Endothelial cell of umbilical vein (primary cell): ENCODE measurements around the gene USP35. TPM values are rescaled to one million over a fixed set of nuclear protein-coding genes. Genes with fewer than 3 reads are reported as not detected.

ENCODE experiments used
- BruUV-seq: library from RNA; stranded (reverse); fragments of 400-500 nt; replicated peaks from 2 replicates; lab custom pipeline; 2021; lab: Mats Ljungman, UMichigan
- CTCF ChIA-PET: fragments of 300-600, 350-600 bp; sonication (Branson Sonifier 250); formaldehyde crosslinking; loops from one replicate; lab custom pipeline; 2021; ENCODE audit warnings: antibody characterized with exemption, inconsistent platforms; lab: Charles Lee
- POLR2A ChIA-PET: fragments of 300-600, 350-600 bp; sonication (Branson Sonifier 250); formaldehyde crosslinking; loops from one replicate; lab custom pipeline; 2021; ENCODE audit warnings: antibody characterized with exemption, inconsistent platforms; lab: Charles Lee
- DNase-seq: peaks from one replicate; pipeline ENCODE4 v3.0.0-alpha.2; 2011; ENCODE audit warnings: low read depth, low spot score
- FAIRE-seq: peaks from 2 replicates; lab custom pipeline; 2011; peaks lifted over from hg19 to GRCh38; lab: Jason Lieb, UNC
- H2AFZ ChIP-seq: 2 replicates; pipeline ENCODE4 v1.6.0; 2012; ENCODE audit warnings: low read depth, low read length, control low read depth, inconsistent platforms
- H3K27ac ChIP-seq: 2 replicates; pipeline ENCODE4 v1.5.1; 2011; ENCODE audit warnings: low read depth, mild to moderate bottlenecking, control low read depth, low read length, moderate library complexity; ENCODE audit not compliant: insufficient read depth
- H3K27me3 ChIP-seq, 2 experiments: 2 replicates each; pipeline versions ENCODE4 v1.6.0 to v1.6.1; 2011; ENCODE audit warnings: low read length in 2 of 2, mixed read lengths in 1 of 2; ENCODE audit not compliant: control insufficient read depth in 2 of 2, insufficient read depth in 2 of 2
- H3K36me3 ChIP-seq, 2 experiments: 2 replicates in 1 of 2; 3 replicates in 1 of 2; pipeline ENCODE4 v1.5.1; 2011; ENCODE audit warnings: low read length in 2 of 2, mild to moderate bottlenecking in 1 of 2, moderate library complexity in 1 of 2; ENCODE audit not compliant: control insufficient read depth in 2 of 2, insufficient read depth in 2 of 2; ENCODE audit errors: extremely low read depth in 1 of 2
- H3K4me1 ChIP-seq: 3 replicates; pipeline ENCODE4 v1.5.1; 2011; ENCODE audit warnings: mild to moderate bottlenecking, low read length; ENCODE audit not compliant: control insufficient read depth, insufficient read depth; ENCODE audit errors: extremely low read depth
- H3K4me2 ChIP-seq: 2 replicates; pipeline ENCODE4 v1.6.1; 2011; ENCODE audit warnings: low read length, control low read depth, mixed read lengths; ENCODE audit not compliant: insufficient read depth
- H3K4me3 ChIP-seq, 3 experiments: fragments of 200-600 bp in 1 of 3; sonication (generic), shearing (Covaris generic) in 1 of 3; replicated peaks in 1 of 3; 2 replicates each; pipeline ENCODE4 v1.5.1; 2011 to 2016; ENCODE audit warnings: control low read depth in 3 of 3, low read length in 3 of 3, mild to moderate bottlenecking in 2 of 3, inconsistent platforms in 1 of 3, low read depth in 1 of 3, moderate library complexity in 1 of 3; ENCODE audit not compliant: insufficient read depth in 1 of 3
- H3K79me2 ChIP-seq: 2 replicates; pipeline ENCODE4 v1.6.0; 2012; ENCODE audit warnings: low read length, inconsistent platforms; ENCODE audit not compliant: control insufficient read depth, insufficient read depth
- H3K9ac ChIP-seq: replicated peaks from 2 replicates; pipeline ENCODE3; 2011; ENCODE audit warnings: low read length, control low read depth; ENCODE audit not compliant: insufficient read depth; ENCODE audit errors: extremely low read depth
- H3K9me1 ChIP-seq: replicated peaks from 3 replicates; pipeline ENCODE4 v1.6.0; 2011; ENCODE audit warnings: mild to moderate bottlenecking, low read length; ENCODE audit not compliant: control insufficient read depth, insufficient read depth; ENCODE audit errors: extremely low read depth
- H3K9me3 ChIP-seq: replicated peaks from 2 replicates; pipeline ENCODE4 v1.5.1; 2012; ENCODE audit warnings: low read length, inconsistent platforms; ENCODE audit not compliant: control insufficient read depth, insufficient read depth
- H4K20me1 ChIP-seq: replicated peaks from 2 replicates; pipeline ENCODE3; 2011; ENCODE audit warnings: mild to moderate bottlenecking, low read length; ENCODE audit not compliant: control insufficient read depth, insufficient read depth; ENCODE audit errors: extremely low read depth
- CTCF ChIP-seq, 2 donors: IDR thresholded peaks; 1 replicate in 1 of 2; 2 replicates in 1 of 2; pipeline ENCODE4 v1.5.1; 2011; ENCODE audit warnings: low read length in 2 of 2, mild to moderate bottlenecking in 2 of 2, moderate library complexity in 2 of 2, control low read depth in 1 of 2, inconsistent platforms in 1 of 2, low read depth in 1 of 2; ENCODE audit not compliant: insufficient read depth in 1 of 2; ENCODE audit errors: extremely low read depth in 1 of 2
- EZH2 ChIP-seq: IDR thresholded peaks from 2 replicates; pipeline ENCODE4 v1.6.1; 2012; ENCODE audit warnings: borderline replicate concordance, low read depth, mild to moderate bottlenecking, moderate library complexity, low read length, inconsistent platforms; ENCODE audit not compliant: severe bottlenecking
- FOS ChIP-seq: IDR thresholded peaks from 2 replicates; pipeline ENCODE4 v1.6.1; 2011; ENCODE audit warnings: mild to moderate bottlenecking, low read length, moderate library complexity, borderline replicate concordance; ENCODE audit not compliant: insufficient read depth
- GATA2 ChIP-seq: IDR thresholded peaks from 2 replicates; pipeline ENCODE4 v1.7.0; 2011; ENCODE audit warnings: low read depth, mild to moderate bottlenecking, moderate library complexity, mixed read lengths, low read length; ENCODE audit not compliant: insufficient read length, insufficient read depth
- JUN ChIP-seq: IDR thresholded peaks from 2 replicates; pipeline ENCODE4 v1.6.1; 2011; ENCODE audit warnings: borderline replicate concordance, low read depth; ENCODE audit not compliant: insufficient read length, insufficient read depth
- MAX ChIP-seq: IDR thresholded peaks from 2 replicates; pipeline ENCODE4 v1.6.1; 2011; ENCODE audit not compliant: insufficient read depth, insufficient read length
- MYC ChIP-seq: IDR thresholded peaks from one replicate; pipeline ENCODE4 v1.6.1; 2011; ENCODE audit warnings: mild to moderate bottlenecking, low read depth, low read length
- POLR2A ChIP-seq: IDR thresholded peaks from 2 replicates; pipeline ENCODE4 v1.6.1; 2012; ENCODE audit warnings: low read depth, mild to moderate bottlenecking, control low read depth, low read length
- POLR2AphosphoS5 ChIP-seq: IDR thresholded peaks from 2 replicates; pipeline ENCODE4 v1.6.1; 2012; ENCODE audit warnings: low read depth, mild to moderate bottlenecking, control low read depth, low read length, moderate library complexity; ENCODE audit not compliant: insufficient read depth
- dilution Hi-C: fragments of 300-500 bp; cut with MboI; formaldehyde crosslinking; loops from one replicate; pipeline ENCODE4 v1.15.0; 2019; ENCODE audit warnings: low sequenced_read_pairs; ENCODE audit not compliant: extremely low pct_ligation_motif_present
- intact Hi-C: fragments of 100-400 bp; cut with micrococcal nuclease; formaldehyde crosslinking; loops from one replicate; pipeline ENCODE4 v1.10.0; 2022
- polyA plus RNA-seq, 4 experiments: library from polyadenylated mRNA; depleted of rRNA in 3 of 4; stranded (reverse) in 3 of 4; unstranded in 1 of 4; fragments of >200 nt; gene quantifications; 2 replicates each; pipeline versions ENCODE4 v1.2.1 to v1.2.3, GENCODE V29; 2011 to 2012; ENCODE audit warnings: missing spikeins in 1 of 4
- total RNA-seq: library from RNA; stranded (reverse); gene quantifications from 2 replicates; pipeline ENCODE4 v1.2.3, GENCODE V29; 2021

Gene USP35
- total and polyA plus RNA-seq, 2 donors (not counting 3 experiments of a cell fraction or from before 2014, with no cell fraction given): 8.9 to 12.4 TPM

- Histone ChIP-seq H3K9ac (no peak overlapping the region), H3K4me2 (no peak overlapping the region), H3K9me3 (no peaks in the 10 kb centered on the region), H3K9me1 (no peaks in the 10 kb centered on the region), H3K79me2 (no peaks in the 10 kb centered on the region), H3K27ac (no peak overlapping the region), H3K4me3 (no peak overlapping the region), H3K4me1 (peaks cover 6% of the 10 kb centered on the region), H4K20me1 (no peaks in the 10 kb centered on the region), H3K36me3 (no peaks in the 10 kb centered on the region), H2AFZ (no peak overlapping the region), H3K27me3 (no peaks in the 10 kb centered on the region)
- DNase-seq: no peak
- CTCF ChIA-PET: no interaction called here
- POLR2A ChIA-PET: no interaction called here
- BruUV-seq: no TSS peak
- no peak for FAIRE-seq
- TF ChIP-seq CTCF (IDR thresholded peaks at IDR 0.05; ENCODE audit: extremely low read depth in 1 of 2, insufficient read depth in 1 of 2, low read depth in 1 of 2, low read length in 2 of 2): no peak
- no peak for TF ChIP-seq JUN
- no peak for TF ChIP-seq MYC
- TF ChIP-seq FOS: no peak
- TF ChIP-seq POLR2AphosphoS5: no peak
- TF ChIP-seq EZH2: no peak
- no peak for TF ChIP-seq GATA2
- no peak for TF ChIP-seq POLR2A
- TF ChIP-seq MAX: no peak
- dilution Hi-C loops: no loop called here
- intact Hi-C loops: no loop called here
Measured at GRCh38 chr11:78181185-78181584, 7.5 kb upstream of the USP35 start.
